ENCODE data around the gene DBR1.

DBR1 gene

GRCh38 chr3:138118612-138119422 is 55.9 kb downstream of the DBR1 start:
- peak; percentile 40 for DNase-seq (ENCODE audit: low read depth)

- DNase-seq (ENCODE audit: low read depth) = no peak
Observed at GRCh38 chr3:138114988-138115971, 59.4 kb downstream of the DBR1 start, which contains the start of gene DZIP1L. Gene DZIP1L, minus strand, starts transcription at chr3:138115608. Its CDS starts 11,637 bp downstream, at chr3:138103971.

GRCh38 chr3:138114431-138114918 is 60.2 kb downstream of the DBR1 start:
- no peak for DNase-seq (ENCODE audit: low read depth)

- DNase-seq (ENCODE audit: low read depth) = no peak
Observed at GRCh38 chr3:138113326-138113725, 61.4 kb downstream of the DBR1 start.

- DNase-seq (ENCODE audit: low read depth) = no peak
Observed at GRCh38 chr3:138112362-138112761, 62.4 kb downstream of the DBR1 start.

All from stimulated activated CD8-positive, alpha-beta memory T cell treated with anti-CD3 and anti-CD28 coated beads, Interleukin-7, amount 100 ng/mL, for 24 hours (primary cell).